Head of caudate nucleus (tissue), 42 donors: ENCODE data around the gene PIM3.

Source experiments
- DNase-seq, 42 donors: peaks; one replicate each; pipeline versions ENCODE4 v3.0.0 to v3.0.0-alpha.2; 2020 to 2021; ENCODE audit warnings: mixed read lengths in 7 of 42
- intact Hi-C: fragments of 100-400 bp; cut with DNase I; formaldehyde crosslinking; loops from one replicate; pipeline ENCODE4 v1.15.0; 2022

PIM3 gene

DNA sequence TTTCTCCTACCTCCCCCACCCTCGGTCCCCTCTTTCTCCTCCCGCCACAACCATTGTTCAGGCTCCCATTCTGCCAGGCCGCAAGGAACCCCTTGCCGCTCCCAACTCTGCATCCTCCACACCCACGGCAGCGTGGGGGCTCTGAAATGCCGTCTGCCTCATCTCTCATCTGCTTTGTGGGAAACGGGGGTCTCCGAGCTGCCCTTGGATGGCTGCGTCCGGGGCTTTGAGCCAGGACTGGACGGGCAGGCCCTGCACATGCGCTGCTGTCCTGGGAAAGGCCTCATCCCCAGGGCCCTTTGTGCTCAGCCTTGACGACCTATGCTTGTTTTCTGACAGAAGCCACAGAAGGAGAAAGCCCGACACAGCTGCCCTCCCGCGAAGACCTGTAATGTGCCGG lies 33.7 kb upstream of the PIM3 start:
- no peak for DNase-seq
- intact Hi-C loops, result no loop called here

DNA sequence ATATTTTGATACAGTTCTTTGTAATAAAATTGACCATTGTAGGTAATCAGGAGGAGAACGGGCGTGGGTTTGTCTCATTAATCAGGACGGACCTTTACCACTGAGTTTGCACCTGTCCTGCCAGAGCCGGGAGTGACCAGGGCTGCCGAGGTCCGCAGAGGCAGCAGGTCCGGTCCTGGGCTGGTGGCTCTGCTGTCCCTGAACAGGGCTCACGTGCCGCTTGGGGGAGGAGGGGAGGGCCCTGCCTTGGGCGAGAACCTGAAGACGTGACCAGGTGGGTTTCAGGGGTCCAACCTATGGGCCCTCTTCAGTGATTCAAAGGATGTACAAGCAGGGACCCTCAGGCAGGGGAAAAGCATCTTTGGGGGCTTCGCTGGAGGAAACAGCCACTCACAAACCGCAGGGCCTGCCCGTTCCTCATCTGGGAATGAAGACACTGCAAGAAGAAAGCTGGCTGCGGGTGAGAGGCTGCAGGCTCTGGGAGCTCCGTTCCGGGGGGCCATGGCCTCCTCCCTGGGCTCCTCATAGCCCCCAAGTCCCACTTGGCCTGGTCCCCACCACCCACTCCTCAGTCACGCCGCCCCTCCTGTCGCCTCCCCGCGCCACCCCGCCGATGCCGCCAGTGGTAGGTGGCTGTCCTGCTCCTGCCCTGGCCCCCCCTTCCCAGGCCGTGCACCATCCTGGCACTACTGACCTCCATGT lies 32.9 kb upstream of the PIM3 start:
- no peak for DNase-seq
- intact Hi-C loops, result no loop called here

DNA sequence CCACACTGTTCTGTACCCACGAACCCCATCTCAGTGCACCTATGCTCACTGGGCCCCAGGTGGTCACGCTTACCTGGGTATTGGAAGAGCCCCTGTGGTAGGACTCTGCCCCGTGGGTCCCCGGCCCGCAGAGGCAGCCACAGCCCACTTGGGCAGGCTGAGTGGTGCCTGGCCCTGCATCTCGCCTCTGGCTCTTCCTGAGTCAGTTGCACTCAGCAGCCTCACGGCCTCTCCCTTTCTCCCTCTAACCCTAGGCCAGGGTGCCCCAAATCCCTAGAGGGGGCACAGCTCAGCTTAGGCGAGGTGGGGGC lies 32.4 kb upstream of the PIM3 start:
- intact Hi-C loops, result no loop called here
- DNase-seq, result no peak

DNA sequence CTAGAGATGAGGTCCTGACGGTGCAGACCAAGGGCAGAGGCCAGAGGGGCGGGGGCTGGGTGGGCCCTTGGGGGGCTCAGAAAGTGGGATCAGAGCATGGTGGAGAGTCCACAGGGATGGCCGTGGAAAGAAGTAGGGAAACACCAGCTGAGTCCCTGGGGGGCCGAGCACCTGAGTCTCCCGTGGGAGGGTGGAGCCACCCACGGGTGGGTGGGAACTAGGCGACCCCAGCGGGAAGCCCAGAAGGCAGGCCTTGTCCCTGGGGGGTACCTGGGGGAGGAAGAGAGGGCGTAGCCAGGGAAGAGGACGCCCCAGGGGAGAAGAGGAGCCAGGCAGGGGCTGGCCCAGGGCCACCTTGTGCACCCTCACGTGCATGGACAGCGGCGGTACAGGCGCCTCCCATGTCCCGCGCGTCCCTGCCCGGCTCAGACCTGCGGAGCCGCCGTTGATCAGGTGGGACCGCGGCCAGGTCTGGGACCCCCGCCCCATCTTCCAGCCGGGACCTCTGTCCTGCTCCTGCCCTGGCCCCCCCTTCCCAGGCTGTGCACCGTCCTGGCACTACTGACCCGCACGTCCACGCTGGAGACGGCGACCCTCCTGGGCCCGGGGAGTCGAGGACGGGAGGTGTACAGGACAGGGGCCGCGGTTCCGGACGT lies 31.9 kb upstream of the PIM3 start:
- intact Hi-C loops, result no loop called here

DNA sequence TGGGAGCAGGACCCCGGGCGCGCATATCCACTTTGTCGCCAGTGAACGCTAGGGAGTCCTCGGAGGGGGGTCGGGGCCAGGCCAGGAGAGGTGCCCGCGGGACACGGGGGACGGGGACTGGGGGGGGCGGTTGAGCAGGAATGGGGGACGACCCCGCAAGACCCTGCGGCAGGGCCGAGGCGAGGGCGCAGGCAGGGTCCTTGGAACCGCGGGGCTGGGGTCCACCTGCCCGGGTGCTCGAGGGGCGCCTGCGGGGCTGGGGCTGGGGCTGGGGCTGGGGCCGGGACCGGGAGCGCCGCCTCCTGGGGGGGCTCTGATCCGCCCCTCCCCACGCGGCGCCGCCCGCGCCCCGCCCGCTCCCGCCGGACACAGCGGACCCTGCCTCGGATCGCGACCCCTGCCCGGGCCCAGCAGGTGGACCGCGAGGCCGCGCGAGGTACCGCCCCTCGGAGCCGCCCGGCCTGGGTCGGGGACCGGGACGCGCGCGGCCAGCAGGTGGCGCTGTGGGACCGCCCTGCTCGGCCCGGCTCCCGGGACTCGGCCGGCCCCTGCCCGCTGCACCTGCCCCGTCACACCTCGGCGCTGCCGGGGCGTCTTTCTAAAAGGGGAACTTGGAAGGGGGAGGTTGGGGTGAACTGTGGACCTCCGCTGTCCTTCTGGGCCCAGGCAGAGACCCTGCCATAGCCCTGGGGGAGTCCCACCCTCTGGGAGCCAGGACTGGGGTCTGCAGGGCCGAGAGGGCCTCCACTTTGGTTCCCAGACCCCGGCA lies 31.2 kb upstream of the PIM3 start:
- peak in 33 of 42 donors; percentile 31 to 84 (median 63) for DNase-seq
- intact Hi-C loops, result no loop called here

More for the DNA sequence above, 31.9 kb upstream of the PIM3 start:
- no peak for DNase-seq

DNA sequence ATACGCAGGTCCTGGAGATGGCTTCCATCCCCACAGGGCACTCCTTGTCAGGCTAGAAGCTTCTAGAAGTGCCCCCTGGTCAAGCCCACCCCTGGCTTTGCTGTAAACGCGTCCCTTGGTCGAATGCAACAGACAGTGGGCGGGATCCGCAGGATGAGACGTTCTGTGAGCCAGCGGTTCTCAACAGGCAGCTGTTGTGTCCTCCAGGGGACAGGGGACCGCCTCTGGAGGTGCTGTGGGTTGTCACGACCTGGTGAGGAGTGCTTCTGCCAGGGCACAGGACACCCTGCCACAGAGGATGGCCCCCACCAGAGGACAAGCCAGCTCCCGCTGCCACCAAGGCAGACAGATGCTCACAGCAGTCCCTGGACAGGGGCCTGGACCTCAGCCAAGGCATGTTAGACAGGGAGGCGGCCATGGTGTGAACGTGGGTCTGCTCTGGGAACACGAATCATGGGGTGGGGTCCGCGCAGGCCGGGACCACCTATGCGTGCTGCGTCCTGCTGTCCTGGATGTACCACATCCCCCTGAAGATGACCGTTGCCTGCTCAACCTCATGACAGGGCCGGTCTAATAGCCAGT lies 30.5 kb upstream of the PIM3 start:
- peak in 3 of 42 donors; percentile 21 to 48 (median 21) for DNase-seq
- intact Hi-C loops, result loop anchor here (2.0 to 10.0 kb wide), 2 partner anchors 65 to 101 kb away; no protein-coding TSS in a partner anchor

DNA sequence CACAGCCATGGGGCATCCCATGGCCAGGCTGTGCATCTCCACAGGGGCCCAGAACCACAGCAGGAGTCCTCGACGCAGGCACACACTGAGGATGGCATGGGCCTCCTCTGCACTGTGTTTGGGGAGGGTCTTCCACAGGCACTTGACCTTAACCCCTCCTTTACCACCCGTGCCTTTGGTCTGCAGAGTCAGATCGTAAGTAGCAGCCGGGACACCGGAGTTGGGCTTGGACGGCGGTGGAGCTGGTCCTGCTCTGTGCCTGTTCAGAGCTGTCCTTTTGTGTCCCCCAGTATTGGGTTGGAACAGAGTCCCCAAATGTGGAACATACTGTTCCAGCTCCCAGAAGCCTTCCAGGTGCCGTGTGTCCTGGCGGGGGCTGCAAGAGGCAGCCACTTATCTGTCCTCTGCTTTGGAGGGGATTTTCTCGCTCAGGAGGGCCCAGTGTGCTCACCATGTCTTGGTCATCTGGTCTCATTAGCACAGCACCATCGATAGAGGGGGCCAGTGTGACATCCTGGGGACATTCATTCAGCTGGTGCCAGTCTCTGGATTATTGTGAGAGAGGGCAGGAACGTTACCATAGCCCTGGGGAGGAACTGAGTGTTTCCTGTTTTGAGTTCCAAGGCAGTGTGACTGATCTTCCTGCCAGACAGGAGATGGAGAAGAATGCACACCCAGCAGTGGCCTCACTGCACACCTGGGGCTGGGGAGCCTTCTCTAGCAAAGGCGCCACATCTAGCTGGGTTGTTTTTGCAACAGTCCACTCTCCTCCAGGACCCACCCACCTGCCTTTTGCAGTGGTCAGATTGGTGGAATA lies 29.8 kb upstream of the PIM3 start:
- intact Hi-C loops, result loop anchor here (2.0 to 10.0 kb wide), 2 partner anchors 64 to 100 kb away; no protein-coding TSS in a partner anchor
- peak; percentile 41 to 91 (median 76) for DNase-seq

DNA sequence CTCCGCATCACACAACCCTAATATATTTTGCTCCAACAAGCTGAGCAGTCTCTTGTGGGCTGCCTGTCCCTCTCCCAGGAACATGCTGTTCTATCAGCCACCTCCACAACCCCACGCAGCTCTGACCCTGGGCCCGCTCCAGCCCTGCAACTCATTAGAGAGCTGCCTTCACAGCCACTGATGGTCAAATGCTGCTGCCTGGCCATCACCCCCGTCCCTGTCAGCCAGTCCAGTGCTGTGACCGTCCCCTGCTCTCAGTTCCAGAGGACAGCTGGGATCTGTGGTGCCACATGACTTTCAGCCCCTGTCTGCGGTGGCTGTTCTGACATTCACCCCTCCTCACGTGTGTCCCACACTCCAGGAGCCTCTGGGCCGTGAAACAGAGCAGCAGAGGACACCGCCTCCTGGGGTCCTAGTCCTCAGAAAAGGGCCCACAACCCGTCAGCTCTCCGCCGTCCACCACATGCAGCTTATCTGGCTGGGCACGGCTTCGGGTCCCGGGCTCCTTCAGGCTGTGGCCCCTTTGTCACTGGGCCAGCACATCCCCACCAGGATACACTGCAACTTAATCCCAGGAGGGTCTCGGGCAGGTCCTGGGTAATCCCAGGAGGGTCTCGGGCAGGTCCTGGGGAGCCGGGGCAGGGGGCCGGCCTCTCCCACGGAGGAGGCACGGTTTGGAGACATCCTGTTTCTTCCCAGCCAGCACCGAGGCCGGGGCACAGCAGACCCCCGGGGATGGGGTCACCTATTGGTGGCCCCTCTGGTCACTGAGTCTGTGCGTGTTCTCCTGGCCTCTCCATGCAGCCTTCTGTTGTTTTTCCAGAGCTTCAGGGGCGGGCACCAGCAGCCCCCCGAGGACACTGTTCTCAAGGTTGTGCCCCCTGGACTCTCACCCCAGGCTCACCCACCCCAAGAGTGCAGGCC lies 27.1 kb upstream of the PIM3 start:
- DNase-seq, result peak in 38 of 42 donors; percentile 18 to 90 (median 69)
- intact Hi-C loops, result loop anchor here (10.0 kb wide), 1 partner anchor 61 kb away; no protein-coding TSS in a partner anchor

DNA sequence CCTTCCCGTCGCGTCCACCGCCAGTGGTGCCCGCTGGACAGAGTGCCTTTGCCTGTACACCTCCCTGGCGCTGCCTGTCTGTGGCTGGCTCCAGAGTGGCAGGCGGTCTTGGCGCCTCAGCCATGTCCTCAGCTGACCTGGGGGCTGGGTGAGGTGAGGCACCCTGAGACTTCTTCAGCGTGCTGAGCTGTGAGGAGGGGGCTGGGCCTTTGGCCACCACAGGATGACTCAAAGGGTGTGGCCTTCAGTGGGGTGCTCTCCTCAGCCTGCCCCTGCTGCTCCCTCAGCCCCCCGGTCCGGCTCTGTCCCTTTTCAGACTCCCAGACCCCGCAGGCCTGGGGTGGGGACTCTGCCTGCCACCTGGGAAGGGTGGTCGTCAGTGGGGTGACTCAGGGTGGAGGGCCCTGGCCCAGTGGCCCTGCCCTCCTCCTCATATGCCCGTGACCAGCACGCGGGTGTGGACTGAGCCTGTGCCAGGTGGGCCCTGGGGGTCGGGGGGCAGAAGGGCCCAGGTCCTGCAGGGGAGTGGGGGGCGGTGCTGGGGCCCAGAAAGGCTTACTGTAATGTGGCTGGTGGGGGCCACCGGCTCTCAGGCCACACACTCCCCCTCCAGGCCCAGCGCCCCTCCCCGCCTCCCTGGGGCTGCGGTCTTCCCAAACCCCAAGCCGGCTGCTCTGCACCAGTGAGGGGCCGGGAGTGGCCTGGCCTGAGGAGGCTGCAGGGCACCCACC lies 26.2 kb upstream of the PIM3 start:
- intact Hi-C loops, result loop anchor here (10.0 kb wide), 1 partner anchor 60 kb away; no protein-coding TSS in a partner anchor
- DNase-seq, result peak in 25 of 42 donors; percentile 33 to 81 (median 56)

DNA sequence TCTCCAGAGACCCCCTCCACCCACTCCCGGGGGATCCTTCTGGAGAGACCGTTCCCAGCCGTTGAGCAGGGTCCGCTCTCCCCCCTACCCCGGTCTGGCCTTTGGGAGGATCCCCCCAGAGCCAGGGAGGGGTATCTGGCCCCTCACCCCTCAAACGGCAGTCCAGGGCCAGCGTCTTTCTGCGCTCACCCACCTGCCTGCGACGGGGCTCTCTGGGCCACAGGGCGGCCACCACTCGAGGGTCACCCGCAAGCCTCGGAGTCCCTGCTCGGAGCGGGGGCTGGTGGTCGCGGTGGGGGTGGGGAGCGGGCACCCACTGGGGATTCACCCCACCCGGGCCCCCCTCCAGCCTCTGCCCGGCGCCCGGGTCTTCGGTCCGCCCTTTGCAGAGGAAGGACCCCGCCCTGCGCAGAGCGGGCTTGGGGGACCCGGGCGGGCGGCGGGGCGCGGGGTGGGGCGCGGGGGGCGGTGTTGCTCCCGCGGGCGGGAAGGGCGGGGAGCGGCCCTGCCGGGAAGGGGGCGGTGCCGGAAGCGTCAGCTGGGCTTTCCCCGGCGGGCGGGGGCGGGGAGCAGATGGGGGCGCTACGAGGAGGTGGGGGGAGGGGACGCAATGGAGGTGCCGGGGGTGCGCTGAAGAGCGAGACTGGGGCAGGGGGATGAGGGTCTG lies 25.5 kb upstream of the PIM3 start:
- intact Hi-C loops, result loop anchor here (10.0 kb wide), 1 partner anchor 60 kb away; no protein-coding TSS in a partner anchor
- DNase-seq, result peak in 38 of 42 donors; percentile 40 to 90 (median 74)

DNA sequence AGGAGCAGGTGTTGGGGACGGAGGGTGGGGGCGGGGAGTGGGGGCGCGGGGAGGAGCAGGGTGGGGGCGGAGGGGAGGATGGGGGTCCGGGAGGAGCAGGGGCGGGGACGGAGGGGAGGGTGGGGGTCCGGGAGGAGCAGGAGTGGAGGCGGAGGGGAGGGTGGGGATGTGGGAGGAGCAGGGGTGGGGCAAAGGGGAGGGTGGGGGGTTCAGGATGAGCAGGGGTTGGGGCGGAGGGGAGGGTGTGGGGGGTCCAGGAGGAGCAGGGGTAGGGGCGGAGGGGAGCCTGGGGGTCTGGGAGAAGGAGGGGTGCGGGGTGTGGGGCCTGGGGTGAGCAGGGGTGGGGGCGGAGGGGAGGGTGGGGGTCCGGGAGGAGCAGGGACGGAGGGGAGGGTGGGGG lies 25.0 kb upstream of the PIM3 start:
- intact Hi-C loops, result loop anchor here (10.0 kb wide), 1 partner anchor 59 kb away; no protein-coding TSS in a partner anchor
- peak in 6 of 42 donors; percentile 26 to 76 (median 50) for DNase-seq

DNA sequence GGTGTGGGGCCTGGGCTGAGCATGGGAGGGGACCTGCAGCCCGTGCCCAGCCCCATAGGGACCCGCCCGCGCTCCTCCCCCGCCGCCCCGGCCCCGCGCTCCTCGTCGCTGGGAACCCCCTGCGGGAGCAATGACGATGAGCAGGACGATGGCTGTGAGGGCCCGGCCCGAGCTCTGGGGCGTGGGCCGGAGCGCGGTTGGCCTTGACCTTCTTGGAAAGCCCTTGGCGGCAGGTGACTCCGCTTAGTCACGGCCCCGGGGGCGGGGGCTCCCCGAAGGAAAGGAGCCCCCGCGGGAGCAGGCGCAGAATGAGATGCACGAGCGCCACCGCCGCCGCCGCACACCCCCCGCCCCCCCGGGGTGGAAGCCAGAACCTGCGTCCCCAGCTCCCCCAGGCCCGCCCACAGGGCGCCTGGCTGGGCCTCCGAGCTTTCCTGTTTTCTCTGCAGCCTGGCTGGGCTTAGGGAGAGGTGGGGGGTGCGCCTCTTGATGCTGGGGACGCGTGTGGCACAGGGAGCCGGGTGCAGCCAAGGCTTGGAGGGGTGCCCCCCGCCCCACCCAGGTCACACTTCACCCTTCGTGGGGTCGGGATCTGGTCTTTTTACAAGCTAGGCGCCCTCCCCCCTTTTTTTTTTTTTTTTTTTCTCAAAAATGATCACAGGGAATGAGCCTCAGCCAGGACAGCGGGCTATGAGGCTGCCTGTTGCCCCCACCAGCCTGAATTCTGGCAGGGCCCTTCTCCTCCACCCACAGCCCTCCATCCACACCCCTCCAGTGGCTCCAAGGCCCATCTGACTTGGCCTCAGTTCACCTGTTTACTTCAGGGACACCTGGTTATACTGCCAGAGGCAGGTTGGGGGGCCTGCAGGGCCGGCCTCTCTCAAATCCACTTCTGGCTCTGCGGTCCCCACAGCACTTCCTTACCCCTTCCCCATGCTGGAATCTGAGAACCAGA lies 24.3 kb upstream of the PIM3 start:
- intact Hi-C loops, result loop anchor here (10.0 kb wide), 1 partner anchor 59 kb away; no protein-coding TSS in a partner anchor
- peak in 41 of 42 donors; percentile 40 to 90 (median 70) for DNase-seq

DNA sequence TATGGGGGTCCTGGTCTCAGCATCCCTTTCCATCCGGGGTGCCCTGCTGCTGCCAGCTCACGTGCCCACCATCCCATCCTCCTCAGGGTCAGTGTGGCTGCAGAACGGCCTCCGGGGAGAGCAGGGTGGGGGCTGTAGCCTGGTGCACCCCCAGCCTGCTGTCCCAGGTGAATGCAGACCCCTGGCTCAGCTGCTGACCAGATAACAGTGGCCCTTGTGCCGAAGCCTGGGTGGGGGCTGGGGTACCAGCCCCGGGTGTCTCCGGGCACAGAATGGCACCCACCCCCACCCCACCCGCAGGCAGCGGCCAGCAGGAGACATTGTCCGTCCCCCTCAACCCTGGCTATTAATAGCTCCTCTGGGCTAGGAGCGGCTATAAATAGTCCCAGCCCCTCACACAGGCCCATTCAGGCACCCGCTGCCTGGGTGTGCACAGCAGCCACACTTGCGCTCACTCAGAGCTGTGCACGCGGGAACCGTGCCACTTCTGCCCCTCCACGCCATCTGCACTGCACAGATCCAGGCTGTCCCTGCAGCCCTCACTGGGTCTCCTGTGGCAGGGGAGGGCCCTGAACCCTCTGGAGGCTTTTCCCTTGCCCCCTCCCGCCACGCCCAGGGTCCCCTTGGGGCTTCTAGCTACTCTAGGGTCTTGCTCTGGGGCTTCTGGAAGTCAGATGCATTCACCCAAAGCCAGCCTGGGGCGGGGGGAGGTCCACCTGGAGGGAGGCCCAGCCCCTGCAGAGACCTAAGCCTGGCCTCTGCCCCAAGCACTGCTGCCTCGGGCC lies 23.4 kb upstream of the PIM3 start:
- intact Hi-C loops, result loop anchor here (10.0 kb wide), 1 partner anchor 58 kb away; no protein-coding TSS in a partner anchor
- peak; percentile 60 to 95 (median 80) for DNase-seq
